NCI-H2171 treated with DMSO at 0.1 percent for 48 hours (cell line): ENCODE measurements around the gene PDE4A.

ENCODE experiments used
- DNase-seq: peaks from one replicate; lab custom pipeline; 2025; lab: John Stamatoyannopoulos, UW

PDE4A gene

GRCh38 chr19:10510301-10510802, 90.0 kb downstream of the PDE4A start:
- DNase-seq = peak; percentile 16

GRCh38 chr19:10513223-10513622, 92.9 kb downstream of the PDE4A start:
- no peak for DNase-seq

- DNase-seq = no peak
Measured at GRCh38 chr19:10514211-10515145, 94.1 kb downstream of the PDE4A start.

GRCh38 chr19:10516064-10516385, 95.7 kb downstream of the PDE4A start:
- no peak for DNase-seq

- peak; percentile 21 for DNase-seq
Measured at GRCh38 chr19:10516671-10517286, 96.4 kb downstream of the PDE4A start.

GRCh38 chr19:10517361-10517759, 97.0 kb downstream of the PDE4A start, which contains the start of gene S1PR5:
TSS of gene S1PR5 (minus strand) at chr19:10517447. CDS start at chr19:10515011, 2,436 bp downstream.
- no peak for DNase-seq

- peak; percentile 63 for DNase-seq
Measured at GRCh38 chr19:10517760-10518443, 97.6 kb downstream of the PDE4A start.

- DNase-seq = peak; percentile 97
Measured at GRCh38 chr19:10518444-10519361, 98.4 kb downstream of the PDE4A start.
